T-cell (primary cell): Measurements from ENCODE around the gene LRRFIP1. TPM values are rescaled to one million over a fixed set of nuclear protein-coding genes. Genes with fewer than 3 reads are reported as not detected.

Experiments
- ATAC-seq, 4 experiments: fragments of 200-7000 bp in 3 of 4; fragments of 150-1000 bp in 1 of 4; cut with Tn5 transposase; replicated peaks in 1 of 4; 1 replicate in 3 of 4; 2 replicates in 1 of 4; pipeline ENCODE4 v1.10.0; 2021; ENCODE audit warnings: moderate library complexity in 3 of 4, mild to moderate bottlenecking in 2 of 4, moderate number of reproducible peaks in 1 of 4
- CTCF ChIA-PET, 2 donors: fragments of 300-600 bp; sonication (Branson Sonifier 250); formaldehyde crosslinking; loops; one replicate each; lab custom pipeline; 2022; ENCODE audit warnings: antibody characterized with exemption in 2 of 2; lab: Charles Lee
- POLR2A ChIA-PET, 2 donors: fragments of 300-600 bp; sonication (Branson Sonifier 250); formaldehyde crosslinking; loops; one replicate each; lab custom pipeline; 2022; ENCODE audit warnings: antibody characterized with exemption in 2 of 2; lab: Charles Lee
- DNase-seq, 35 experiments: peaks; one replicate each; pipeline versions ENCODE4 v3.0.0 to v3.0.0-alpha.2; 2013 to 2023
- H3K27ac ChIP-seq: one replicate; pipeline ENCODE4 v1.5.1; 2013; ENCODE audit warnings: low read length
- H3K27me3 ChIP-seq, 2 experiments: replicated peaks in 1 of 2; 1 replicate in 1 of 2; 2 replicates in 1 of 2; pipeline versions ENCODE4 v1.6.1 to v1.7.0; 2013; ENCODE audit warnings: low read length in 1 of 2, mixed read lengths in 1 of 2; ENCODE audit not compliant: control insufficient read depth in 2 of 2, insufficient read depth in 2 of 2; ENCODE audit errors: extremely low read depth in 1 of 2
- H3K36me3 ChIP-seq, 2 donors: 1 replicate in 1 of 2; 2 replicates in 1 of 2; pipeline versions ENCODE4 v1.6.1 to v1.7.0; 2013; ENCODE audit warnings: low read length in 1 of 2; ENCODE audit not compliant: control insufficient read depth in 2 of 2, insufficient read depth in 1 of 2; ENCODE audit errors: extremely low read depth in 1 of 2
- H3K4me1 ChIP-seq, 2 experiments: 1 replicate in 1 of 2; 2 replicates in 1 of 2; pipeline versions ENCODE4 v1.6.1 to v1.7.0; 2013; ENCODE audit warnings: low read length in 2 of 2, mixed read lengths in 1 of 2; ENCODE audit not compliant: insufficient read depth in 2 of 2, control insufficient read depth in 1 of 2; ENCODE audit errors: extremely low read depth in 1 of 2
- H3K4me3 ChIP-seq, 2 donors: 1 replicate in 1 of 2; 2 replicates in 1 of 2; pipeline versions ENCODE4 v1.5.1 to v1.7.0; 2013; ENCODE audit warnings: mild to moderate bottlenecking in 2 of 2, low read length in 1 of 2, moderate library complexity in 1 of 2; ENCODE audit not compliant: control insufficient read depth in 1 of 2; ENCODE audit errors: extremely low read depth in 1 of 2
- H3K9me3 ChIP-seq: 2 replicates; pipeline ENCODE4 v1.7.0; 2013
- H3K27ac Mint-ChIP-seq, 2 donors: one replicate each; pipeline ENCODE4 v1.8.0; 2020 to 2021; ENCODE audit warnings: mild to moderate bottlenecking in 2 of 2, mixed read lengths in 2 of 2
- H3K27me3 Mint-ChIP-seq, 2 donors: one replicate each; pipeline ENCODE4 v1.8.0; 2021 to 2022; ENCODE audit warnings: mixed read lengths in 2 of 2
- H3K36me3 Mint-ChIP-seq: one replicate; pipeline ENCODE4 v1.8.0; 2021; ENCODE audit warnings: mixed read lengths
- H3K4me1 Mint-ChIP-seq, 3 donors: one replicate each; pipeline ENCODE4 v1.8.0; 2020 to 2022; ENCODE audit warnings: mixed read lengths in 3 of 3, mild to moderate bottlenecking in 1 of 3
- H3K4me3 Mint-ChIP-seq, 3 donors: one replicate each; pipeline ENCODE4 v1.8.0; 2020 to 2022; ENCODE audit warnings: mild to moderate bottlenecking in 3 of 3, mixed read lengths in 3 of 3, moderate library complexity in 3 of 3
- H3K9me3 Mint-ChIP-seq, 3 donors: one replicate each; pipeline ENCODE4 v1.8.0; 2020 to 2022; ENCODE audit warnings: mixed read lengths in 3 of 3
- WGBS: methylation state at CpG from one replicate; pipeline ENCODE4 v1.1.5; 2013; ENCODE audit warnings: missing lambda C conversion rate; ENCODE audit not compliant: insufficient coverage; 5-methylcytosine and 5-hydroxymethylcytosine counted together
- total RNA-seq, 35 experiments: library from RNA in 6 of 35; stranded (reverse) in 6 of 35; fragments of 120-200 nt in 1 of 35; gene quantifications; one replicate each; pipeline versions ENCODE4 v1.2.1 to v1.2.4 and lab custom pipeline; 2013 to 2026

Gene LRRFIP1
- total RNA-seq, 5 donors from 2014 or later (not counting 1 experiment from before 2014, with no cell fraction given) = 105 to 170 (median 128) TPM

DNA sequence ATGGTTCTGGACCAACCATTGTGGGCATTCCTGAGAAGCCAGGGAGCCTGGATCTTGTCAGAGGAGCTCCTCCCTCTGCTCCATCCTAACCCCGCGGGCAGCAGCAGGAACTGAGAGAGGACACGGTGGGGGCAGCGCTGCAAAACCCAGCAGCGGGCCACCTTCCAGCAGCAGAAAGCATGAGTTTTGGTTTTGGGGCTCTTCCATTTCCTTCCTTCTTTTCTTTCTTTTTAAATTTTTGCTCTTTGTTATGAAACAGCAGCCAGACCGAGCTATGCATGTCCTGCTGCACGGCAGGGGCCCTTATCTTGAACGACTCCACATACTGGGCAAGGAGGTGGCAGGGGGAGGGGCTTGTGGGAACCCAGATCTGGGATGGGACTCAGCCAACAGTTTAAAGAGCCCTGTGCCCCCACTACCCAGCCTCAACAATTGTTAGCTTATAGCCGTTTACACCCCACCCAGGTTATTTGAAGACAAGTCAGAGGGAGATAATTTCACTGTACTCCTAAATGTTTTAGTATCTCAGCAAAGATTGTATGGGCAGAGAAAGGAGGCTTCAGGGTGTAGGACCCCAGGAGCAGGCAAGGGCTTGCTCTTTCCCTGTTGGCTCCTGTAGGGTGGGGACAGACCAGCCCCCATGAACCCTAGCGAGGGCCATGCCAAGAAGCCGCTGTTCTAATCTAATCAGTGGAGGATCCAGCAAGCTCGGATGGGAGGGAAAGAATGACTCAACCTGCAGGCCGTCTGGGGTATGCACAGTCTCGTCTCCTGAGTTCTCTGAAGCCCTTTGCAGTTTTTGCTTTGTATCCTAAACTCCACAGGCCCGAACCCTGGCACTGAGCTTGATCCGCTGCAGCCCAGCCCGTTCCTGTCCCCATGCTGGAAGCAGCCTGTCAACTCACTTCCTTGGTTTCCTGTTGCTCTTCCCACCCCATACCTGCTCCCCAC lies 75.3 kb downstream of the LRRFIP1 start:
- Mint-ChIP-seq H3K4me1 (peaks cover 94 to 98% (median 95%) of the 10 kb centered on the region in 3 donors), H3K27me3 (no peaks in the 10 kb centered on the region), H3K27ac (peak overlapping the region; percentile 89 to 96), H3K9me3 (no peaks in the 10 kb centered on the region), H3K4me3 (peak overlapping the region; percentile 74 to 77 (median 74)), H3K36me3 (peaks cover 3% of the 10 kb centered on the region)
- Histone ChIP-seq H3K9me3 (no peaks in the 10 kb centered on the region), H3K4me1 (peaks cover 57 to 99% of the 10 kb centered on the region in 2 experiments), H3K27ac (peak overlapping the region; percentile 82), H3K27me3 (no peaks in the 10 kb centered on the region), H3K36me3 (peaks cover 5 to 6% of the 10 kb centered on the region in 2 donors), H3K4me3 (peak overlapping the region; percentile 2 to 15)
- peak; percentile 15 to 45 (median 37) for ATAC-seq
- 26% methylated on average over 13 of the region's 17 CpGs for WGBS
- CTCF ChIA-PET = interaction anchor here (0.6 to 1.4 kb wide), 8 partner anchors 13 to 130 kb away, joined by 3 to 6 read pairs (median 4); no protein-coding TSS in a partner anchor
- POLR2A ChIA-PET = interaction anchor here (0.6 to 3.1 kb wide), 8 partner anchors 8 to 33 kb away, joined by 3 to 13 read pairs (median 4); no protein-coding TSS in a partner anchor
- peak in 3 of 35 experiments; percentile 29 to 45 (median 41) for DNase-seq

DNA sequence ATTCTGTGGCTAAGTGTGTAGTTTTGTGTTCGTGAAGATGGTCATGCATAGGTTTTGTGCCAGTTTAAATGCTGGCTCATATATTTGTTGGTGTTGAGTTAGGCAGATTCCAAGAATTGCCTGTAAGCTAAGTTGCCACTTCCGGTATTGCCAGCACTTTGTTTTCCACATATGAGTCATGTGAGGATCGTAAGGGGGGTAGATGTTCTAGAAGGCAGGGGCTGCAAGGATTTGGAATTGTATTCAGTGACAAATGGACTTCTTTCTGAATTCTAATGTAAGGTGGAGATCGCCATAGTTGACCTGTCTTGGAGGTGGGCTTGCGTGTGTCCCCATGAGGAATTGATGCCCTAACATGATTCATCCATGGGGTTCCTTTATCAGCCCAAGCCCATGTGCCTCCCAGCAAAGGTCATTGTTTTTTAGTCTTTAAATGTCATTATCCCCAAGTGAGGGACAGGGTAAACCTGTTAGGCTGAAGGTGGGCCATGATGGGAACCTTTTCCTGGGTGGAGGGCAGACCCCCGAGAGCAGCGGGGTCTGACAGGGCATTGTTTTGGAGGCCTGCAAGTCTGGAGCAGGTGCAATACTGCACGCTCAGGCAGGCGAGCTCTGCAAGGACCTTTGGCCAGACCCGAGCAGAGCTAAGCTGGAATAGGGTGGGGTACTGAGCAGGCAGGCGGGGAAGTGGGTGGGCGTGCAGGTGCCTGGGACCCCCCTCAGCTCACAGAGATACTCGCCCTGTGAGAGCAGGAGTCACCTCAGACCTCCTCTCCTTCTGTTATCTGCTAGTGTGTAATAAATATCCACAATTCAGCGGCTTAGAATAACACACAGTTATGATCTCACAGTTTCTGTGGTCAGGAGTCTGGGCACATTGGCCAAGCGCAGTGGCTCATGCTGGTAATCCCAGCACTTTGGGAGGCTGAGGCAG lies 77.4 kb downstream of the LRRFIP1 start:
- Mint-ChIP-seq H3K9me3 (no peaks in the 10 kb centered on the region), H3K4me1 (peaks cover 86 to 90% (median 86%) of the 10 kb centered on the region in 3 donors), H3K27ac (peak overlapping the region; percentile 72 to 96), H3K27me3 (no peaks in the 10 kb centered on the region), H3K36me3 (peaks cover 6% of the 10 kb centered on the region), H3K4me3 (peak overlapping the region; percentile 74 to 77 (median 74))
- Histone ChIP-seq H3K36me3 (peaks cover 10 to 22% of the 10 kb centered on the region in 2 donors), H3K9me3 (no peaks in the 10 kb centered on the region), H3K27me3 (no peaks in the 10 kb centered on the region), H3K27ac (peak overlapping the region; percentile 20), H3K4me1 (peaks cover 44 to 84% of the 10 kb centered on the region in 2 experiments), H3K4me3 (no peak overlapping the region)
- ChIA-PET POLR2A (interaction anchor here (0.6 to 2.0 kb wide), 5 partner anchors 11 to 81 kb away, joined by 3 to 9 read pairs (median 6); no protein-coding TSS in a partner anchor), CTCF (interaction anchor here (0.7 to 1.4 kb wide), 2 partner anchors 31 to 32 kb away, joined by 4 to 5 read pairs; no protein-coding TSS in a partner anchor)
- WGBS = 78% methylated on average over 11 of the region's 15 CpGs
- ATAC-seq (no peak), DNase-seq (no peak)

DNA sequence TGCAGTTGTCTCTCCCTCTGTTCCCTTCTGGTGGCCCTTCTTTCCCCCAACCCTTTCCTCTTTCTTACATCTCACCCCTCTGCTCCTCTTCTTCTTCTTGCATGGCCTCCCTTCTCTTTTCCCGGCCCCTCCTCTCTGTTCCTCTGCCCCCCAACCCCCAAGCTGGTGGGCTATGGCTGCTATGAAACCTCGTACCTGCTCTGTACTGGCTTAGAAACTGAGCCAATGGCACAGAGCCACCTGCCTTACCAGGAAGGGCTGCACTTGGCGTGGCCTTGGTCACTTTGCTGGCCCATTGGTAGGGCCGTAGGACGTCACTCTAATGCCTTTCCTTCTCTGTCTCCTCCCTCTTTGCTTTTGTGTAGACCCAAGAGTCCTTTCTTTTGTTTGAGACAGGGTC lies 78.9 kb downstream of the LRRFIP1 start:
- WGBS = 96% methylated on average over 5 of the region's 5 CpGs
- Mint-ChIP-seq H3K27ac (peak overlapping the region; percentile 51 to 81), H3K27me3 (no peaks in the 10 kb centered on the region), H3K9me3 (no peaks in the 10 kb centered on the region), H3K4me1 (peaks cover 72 to 78% (median 77%) of the 10 kb centered on the region in 3 donors), H3K36me3 (peaks cover 9% of the 10 kb centered on the region), H3K4me3 (peak overlapping the region in 1 of 3 donors; percentile 39)
- POLR2A ChIA-PET = no interaction called here
- no peaks in the 10 kb centered on the region for H3K9me3 ChIP-seq
- H3K4me3 ChIP-seq = no peak overlapping the region
- H3K36me3 ChIP-seq = peaks cover 11 to 37% of the 10 kb centered on the region in 2 donors
- CTCF ChIA-PET = no interaction called here
- ATAC-seq = no peak
- no peaks in the 10 kb centered on the region for H3K27me3 ChIP-seq
- DNase-seq = no peak
- peaks cover 29 to 69% of the 10 kb centered on the region in 2 experiments for H3K4me1 ChIP-seq
- H3K27ac ChIP-seq = peak overlapping the region; percentile 14

DNA sequence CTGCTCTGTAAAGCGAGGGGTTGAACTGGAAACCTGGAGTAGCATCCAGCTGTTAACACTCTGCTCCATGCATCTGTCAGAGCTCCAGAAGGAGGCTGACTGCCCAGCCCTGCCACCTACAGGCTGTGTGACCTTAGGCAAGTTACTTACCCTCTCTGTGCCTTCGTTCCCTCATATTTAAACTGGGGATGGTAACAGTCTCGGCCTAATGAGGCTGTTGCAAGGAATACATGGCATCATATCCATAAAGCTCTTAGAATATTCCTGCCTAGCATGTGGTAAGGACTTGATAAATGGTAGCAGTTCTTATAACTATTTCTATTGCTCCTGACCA lies 80.6 kb downstream of the LRRFIP1 start:
- ATAC-seq (no peak), DNase-seq (peak in 1 of 35 experiments; percentile 42)
- H3K4me3 Mint-ChIP-seq = peak overlapping the region in 1 of 3 donors; percentile 39
- H3K4me1 ChIP-seq = peaks cover 13 to 63% of the 10 kb centered on the region in 2 experiments
- 92% methylated on average over 1 of the region's 3 CpGs for WGBS
- H3K4me3 ChIP-seq = no peak overlapping the region
- H3K27ac Mint-ChIP-seq = peak overlapping the region in 1 of 2 donors; percentile 25
- H3K9me3 ChIP-seq = no peaks in the 10 kb centered on the region
- ChIA-PET CTCF (interaction anchor here in 1 of 2 donors (1.0 to 3.0 kb wide), 6 partner anchors 9 to 37 kb away, joined by 3 to 17 read pairs (median 3); no protein-coding TSS in a partner anchor), POLR2A (interaction anchor here (0.7 kb wide), 2 partner anchors 14 to 20 kb away, joined by 4 to 6 read pairs; no protein-coding TSS in a partner anchor)
- peaks cover 24% of the 10 kb centered on the region for H3K36me3 Mint-ChIP-seq
- peaks cover 69 to 77% (median 75%) of the 10 kb centered on the region in 3 donors for H3K4me1 Mint-ChIP-seq
- H3K36me3 ChIP-seq = peaks cover 10 to 51% of the 10 kb centered on the region in 2 donors
- H3K27me3 Mint-ChIP-seq = no peaks in the 10 kb centered on the region
- no peaks in the 10 kb centered on the region for H3K27me3 ChIP-seq
- peak overlapping the region; percentile 6 for H3K27ac ChIP-seq
- no peaks in the 10 kb centered on the region for H3K9me3 Mint-ChIP-seq

DNA sequence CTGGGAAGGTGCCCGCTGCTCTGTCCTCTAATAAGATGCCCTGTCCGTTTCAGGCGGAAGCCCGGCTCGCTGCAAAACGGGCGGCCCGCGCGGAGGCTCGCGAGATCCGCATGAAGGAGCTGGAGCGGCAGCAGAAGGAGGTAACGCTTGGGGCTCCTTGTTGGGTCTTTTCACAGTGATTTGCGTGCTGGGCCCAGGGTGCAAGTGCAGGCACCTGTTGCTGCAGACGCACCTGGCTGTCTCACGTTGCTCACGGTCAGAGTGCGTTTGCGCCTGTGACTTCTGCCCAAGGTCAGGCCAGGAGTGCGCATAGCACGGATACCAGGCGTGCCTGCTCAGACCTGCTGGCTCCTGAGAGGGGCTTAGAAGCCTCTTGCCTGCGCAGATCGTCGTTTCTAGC lies 81.1 kb downstream of the LRRFIP1 start:
- Histone ChIP-seq H3K4me3 (no peak overlapping the region), H3K36me3 (peaks cover 10 to 54% of the 10 kb centered on the region in 2 donors), H3K9me3 (no peaks in the 10 kb centered on the region), H3K4me1 (peaks cover 12 to 59% of the 10 kb centered on the region in 2 experiments), H3K27ac (no peak overlapping the region), H3K27me3 (no peaks in the 10 kb centered on the region)
- peaks cover 69 to 77% (median 75%) of the 10 kb centered on the region in 3 donors for H3K4me1 Mint-ChIP-seq
- ChIA-PET CTCF (interaction anchor here in 1 of 2 donors (1.0 to 3.0 kb wide), 3 partner anchors 13 to 37 kb away, joined by 3 to 17 read pairs (median 6); no protein-coding TSS in a partner anchor), POLR2A (interaction anchor here (0.6 to 1.3 kb wide), 2 partner anchors 32 to 42 kb away, joined by 3 read pairs; no protein-coding TSS in a partner anchor)
- 98% methylated on average over 27 of the region's 27 CpGs for WGBS
- no peaks in the 10 kb centered on the region for H3K9me3 Mint-ChIP-seq
- H3K27ac Mint-ChIP-seq = peak overlapping the region; percentile 27 to 28
- peak overlapping the region in 1 of 3 donors; percentile 39 for H3K4me3 Mint-ChIP-seq
- DNase-seq (no peak), ATAC-seq (no peak)
- H3K36me3 Mint-ChIP-seq = peaks cover 24% of the 10 kb centered on the region
- no peaks in the 10 kb centered on the region for H3K27me3 Mint-ChIP-seq
